Measurements from ENCODE around the gene TTC28.

DNA sequence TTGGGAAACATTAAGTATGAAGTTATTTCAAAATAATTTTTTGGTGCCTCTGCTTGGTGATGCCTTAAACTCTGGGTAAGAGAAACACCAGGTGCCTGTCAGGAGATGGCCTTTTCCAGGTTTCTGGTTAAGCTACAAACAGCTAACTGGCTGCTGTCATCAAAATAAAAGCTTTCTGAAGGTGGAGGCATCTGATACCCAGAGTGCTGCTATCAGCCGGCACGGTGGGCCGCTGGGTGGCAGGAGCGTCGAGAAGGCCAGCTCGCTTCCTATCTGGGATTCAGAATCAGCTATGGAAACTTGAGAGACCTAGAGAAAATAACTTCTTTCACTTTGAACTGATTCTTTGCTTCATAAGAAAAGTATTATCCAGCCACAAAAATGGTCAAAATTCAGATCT, 679.8 kb downstream of the TTC28 start:
- TF ChIP-seq, protein P1, sequence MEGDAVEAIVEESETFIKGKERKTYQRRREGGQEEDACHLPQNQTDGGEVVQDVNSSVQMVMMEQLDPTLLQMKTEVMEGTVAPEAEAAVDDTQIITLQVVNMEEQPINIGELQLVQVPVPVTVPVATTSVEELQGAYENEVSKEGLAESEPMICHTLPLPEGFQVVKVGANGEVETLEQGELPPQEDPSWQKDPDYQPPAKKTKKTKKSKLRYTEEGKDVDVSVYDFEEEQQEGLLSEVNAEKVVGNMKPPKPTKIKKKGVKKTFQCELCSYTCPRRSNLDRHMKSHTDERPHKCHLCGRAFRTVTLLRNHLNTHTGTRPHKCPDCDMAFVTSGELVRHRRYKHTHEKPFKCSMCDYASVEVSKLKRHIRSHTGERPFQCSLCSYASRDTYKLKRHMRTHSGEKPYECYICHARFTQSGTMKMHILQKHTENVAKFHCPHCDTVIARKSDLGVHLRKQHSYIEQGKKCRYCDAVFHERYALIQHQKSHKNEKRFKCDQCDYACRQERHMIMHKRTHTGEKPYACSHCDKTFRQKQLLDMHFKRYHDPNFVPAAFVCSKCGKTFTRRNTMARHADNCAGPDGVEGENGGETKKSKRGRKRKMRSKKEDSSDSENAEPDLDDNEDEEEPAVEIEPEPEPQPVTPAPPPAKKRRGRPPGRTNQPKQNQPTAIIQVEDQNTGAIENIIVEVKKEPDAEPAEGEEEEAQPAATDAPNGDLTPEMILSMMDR (IDR thresholded peaks at IDR 0.05): no peak
- no peak for TF ChIP-seq EZH2 (IDR thresholded peaks at IDR 0.05)
